GM12874 (cell line): ENCODE data around the gene CDC14A.

Source experiments
- TF ChIP-seq, protein P1 (sequence below): IDR thresholded peaks from 2 replicates; pipeline ENCODE4 v1.5.1; 2011; ENCODE audit warnings: low read depth, mild to moderate bottlenecking, control low read depth, low read length, moderate library complexity; ENCODE audit not compliant: insufficient read depth

CDC14A gene

GRCh38 chr1:100323419-100324106, 28.7 kb upstream of the CDC14A start:
- TF ChIP-seq, protein P1, sequence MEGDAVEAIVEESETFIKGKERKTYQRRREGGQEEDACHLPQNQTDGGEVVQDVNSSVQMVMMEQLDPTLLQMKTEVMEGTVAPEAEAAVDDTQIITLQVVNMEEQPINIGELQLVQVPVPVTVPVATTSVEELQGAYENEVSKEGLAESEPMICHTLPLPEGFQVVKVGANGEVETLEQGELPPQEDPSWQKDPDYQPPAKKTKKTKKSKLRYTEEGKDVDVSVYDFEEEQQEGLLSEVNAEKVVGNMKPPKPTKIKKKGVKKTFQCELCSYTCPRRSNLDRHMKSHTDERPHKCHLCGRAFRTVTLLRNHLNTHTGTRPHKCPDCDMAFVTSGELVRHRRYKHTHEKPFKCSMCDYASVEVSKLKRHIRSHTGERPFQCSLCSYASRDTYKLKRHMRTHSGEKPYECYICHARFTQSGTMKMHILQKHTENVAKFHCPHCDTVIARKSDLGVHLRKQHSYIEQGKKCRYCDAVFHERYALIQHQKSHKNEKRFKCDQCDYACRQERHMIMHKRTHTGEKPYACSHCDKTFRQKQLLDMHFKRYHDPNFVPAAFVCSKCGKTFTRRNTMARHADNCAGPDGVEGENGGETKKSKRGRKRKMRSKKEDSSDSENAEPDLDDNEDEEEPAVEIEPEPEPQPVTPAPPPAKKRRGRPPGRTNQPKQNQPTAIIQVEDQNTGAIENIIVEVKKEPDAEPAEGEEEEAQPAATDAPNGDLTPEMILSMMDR, result no peak

GRCh38 chr1:100325415-100326324, 26.6 kb upstream of the CDC14A start:
- TF ChIP-seq, protein P1, result no peak

DNA sequence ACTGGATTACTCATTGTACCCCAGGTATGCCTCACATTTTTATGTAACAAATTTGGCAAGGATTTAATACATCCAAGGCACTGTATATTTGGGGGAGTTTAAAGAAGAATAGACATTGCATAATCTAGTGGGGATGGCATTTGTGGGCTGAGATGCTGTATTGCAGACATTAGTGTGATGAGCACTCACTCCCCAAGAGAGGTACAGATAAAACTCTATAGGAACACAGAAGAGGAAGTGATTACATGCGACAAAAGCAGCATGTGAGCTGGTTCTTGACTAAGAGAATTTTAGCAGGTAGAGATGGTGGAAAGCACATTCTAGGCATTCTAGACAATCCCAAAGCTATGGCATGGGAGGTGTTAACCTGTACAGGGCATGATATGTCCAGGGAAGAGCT, 24.2 kb upstream of the CDC14A start:
- TF ChIP-seq, protein P1, result no peak

- TF ChIP-seq, protein P1, result no peak
These were observed 20.0 kb upstream of the CDC14A start for GRCh38 chr1:100332331-100332730.

DNA sequence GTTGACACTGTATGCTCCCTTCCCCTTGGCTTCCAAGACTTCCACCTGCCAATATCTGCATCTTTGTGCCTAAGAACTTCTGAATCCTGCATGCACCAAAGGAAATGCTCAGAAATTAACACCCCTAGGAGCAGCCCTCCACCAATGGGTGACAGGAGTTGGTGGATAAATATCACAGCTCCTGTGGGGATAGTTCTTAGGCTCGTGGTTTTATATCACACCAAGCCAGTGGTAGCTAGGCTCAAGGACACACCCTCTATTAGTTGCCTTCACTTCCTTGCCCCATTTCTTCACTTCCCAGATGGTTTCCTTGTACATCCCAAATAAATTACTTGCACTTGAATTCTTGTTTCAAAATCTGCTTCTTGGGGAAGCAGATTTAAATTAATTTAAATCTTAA, 16.9 kb upstream of the CDC14A start:
- TF ChIP-seq, protein P1, result no peak

DNA sequence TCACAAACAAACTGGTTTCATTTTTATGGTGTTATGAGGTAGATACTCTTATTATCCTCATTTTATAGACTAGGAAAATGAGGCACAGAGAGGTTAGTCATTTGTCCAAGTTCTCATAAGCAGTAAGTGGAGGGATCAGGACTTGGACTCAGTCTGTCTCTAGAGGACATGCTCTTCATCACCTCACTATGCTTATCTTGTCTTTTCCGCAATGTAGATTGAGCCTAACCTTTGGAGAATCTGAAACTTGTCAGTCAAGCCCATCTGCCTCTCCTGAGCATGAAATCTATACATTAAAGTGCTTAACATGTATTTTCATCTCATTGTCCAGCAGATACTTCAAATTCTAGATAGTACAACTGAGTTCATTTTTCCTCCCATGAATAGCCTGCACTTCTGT, 11.8 kb upstream of the CDC14A start:
- TF ChIP-seq, protein P1, result no peak

DNA sequence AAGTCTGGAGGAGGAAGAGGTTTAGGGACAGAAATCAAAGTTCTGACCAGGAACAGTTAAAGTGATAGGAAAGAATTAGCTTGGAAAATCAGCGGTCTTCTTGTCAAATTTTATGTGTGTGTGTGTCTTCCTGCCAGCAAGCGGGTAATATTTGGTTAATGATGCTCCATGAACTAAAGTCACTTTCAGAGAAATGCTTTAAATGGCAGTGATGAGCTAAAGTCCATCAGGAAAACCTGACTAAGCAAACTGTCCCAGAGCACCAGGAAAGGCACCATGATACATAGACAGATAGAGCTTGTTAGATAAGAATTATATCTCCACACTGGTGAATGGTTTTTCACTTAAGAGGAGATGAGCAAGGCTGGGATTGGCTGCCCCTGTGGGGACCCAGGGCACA, 10.0 kb upstream of the CDC14A start:
- TF ChIP-seq, protein P1, result no peak
